Measurements from ENCODE around the gene C11orf42.

Gene C11orf42, protein sequence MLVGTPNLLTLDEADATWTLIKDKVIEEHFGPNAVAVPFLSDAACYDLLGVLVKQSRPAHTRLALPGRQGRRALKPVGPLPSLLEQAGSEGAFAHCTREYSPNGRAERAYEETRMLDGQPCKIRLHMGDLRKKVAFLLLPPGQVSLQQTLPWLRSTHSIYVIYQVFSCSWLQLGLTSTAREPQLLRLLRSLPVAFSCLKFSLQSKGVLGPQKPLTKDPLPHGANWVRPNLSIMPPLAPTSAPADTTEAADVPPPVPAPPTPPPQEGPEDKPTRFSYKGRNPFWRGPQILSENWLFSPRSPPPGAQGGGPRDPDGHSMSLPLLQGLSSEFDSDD

DNA sequence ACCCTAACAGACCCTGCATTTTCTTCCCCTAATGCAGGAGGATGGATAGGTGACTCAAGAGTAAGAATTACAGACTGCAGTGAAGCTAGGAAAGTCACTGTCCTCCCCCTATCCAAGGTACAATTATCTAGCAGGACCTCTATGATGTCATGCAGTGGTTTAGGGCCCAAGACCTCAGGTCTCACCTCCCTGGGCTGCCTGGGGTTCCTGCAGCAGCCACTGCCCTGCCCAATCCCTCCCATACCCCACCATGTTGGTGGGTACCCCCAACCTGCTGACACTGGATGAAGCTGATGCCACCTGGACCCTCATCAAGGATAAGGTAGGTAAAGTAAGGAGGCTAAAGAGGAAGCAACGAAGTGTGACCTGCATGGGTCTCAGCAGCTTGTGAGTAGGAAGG, at the start of gene C11orf42:
TSS of gene C11orf42 (plus strand) at position 192 of the 400 bp plus-strand sequence. CDS start at position 251, 59 bp downstream.
- no peak for DNase-seq (ENCODE audit: low read depth in 1 of 2, low spot score in 1 of 2)

GRCh38 chr11:6156628-6157359, 48.6 kb upstream of the C11orf42 start:
- no peak for DNase-seq (ENCODE audit: low read depth in 1 of 2, low spot score in 1 of 2)

DNA sequence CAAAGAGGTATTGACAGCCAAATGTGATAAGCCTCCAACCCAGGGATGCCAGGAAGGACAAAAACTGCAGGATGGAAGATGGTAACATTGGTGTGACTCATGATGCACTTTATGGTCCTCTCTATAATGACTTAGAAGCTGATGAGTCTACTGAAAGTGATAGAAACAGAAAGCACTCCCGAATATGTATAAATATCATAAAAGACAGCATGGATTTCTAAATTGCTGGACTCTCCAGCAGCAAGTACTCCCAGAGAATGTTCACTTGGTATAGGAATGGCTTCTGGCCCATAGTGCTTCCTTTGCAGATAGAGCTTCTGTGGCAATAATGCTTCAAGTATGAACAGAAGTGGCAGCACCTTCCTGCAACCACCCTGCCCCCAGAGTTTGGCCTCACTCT, 35.1 kb upstream of the C11orf42 start, which contains the start of gene OR52B2:
TSS of gene OR52B2 (minus strand) at position 101 of the 400 bp plus-strand sequence. CDS start at position 101, 0 bp downstream.
- DNase-seq (ENCODE audit: low read depth in 1 of 2, low spot score in 1 of 2): no peak

DNA sequence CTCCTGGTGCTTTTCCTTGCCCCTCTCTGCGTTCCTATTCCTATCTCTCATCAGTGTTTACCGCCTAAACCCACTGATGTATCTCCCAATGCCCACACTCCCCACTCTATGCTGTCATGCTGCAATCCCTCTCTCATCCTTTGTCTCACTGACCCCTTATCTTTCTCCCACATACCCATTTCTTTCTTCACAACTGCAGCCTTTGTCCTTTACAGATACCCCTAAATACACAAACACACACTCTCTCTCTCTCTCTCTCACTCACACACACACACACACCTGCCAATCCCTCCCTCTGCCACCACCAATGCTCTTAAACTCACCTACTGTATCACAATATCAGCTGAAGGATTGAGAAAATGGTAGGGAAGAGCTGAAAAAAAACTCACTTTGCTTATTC, 29.9 kb upstream of the C11orf42 start:
- no peak for DNase-seq (ENCODE audit: low read depth in 1 of 2, low spot score in 1 of 2)

DNA sequence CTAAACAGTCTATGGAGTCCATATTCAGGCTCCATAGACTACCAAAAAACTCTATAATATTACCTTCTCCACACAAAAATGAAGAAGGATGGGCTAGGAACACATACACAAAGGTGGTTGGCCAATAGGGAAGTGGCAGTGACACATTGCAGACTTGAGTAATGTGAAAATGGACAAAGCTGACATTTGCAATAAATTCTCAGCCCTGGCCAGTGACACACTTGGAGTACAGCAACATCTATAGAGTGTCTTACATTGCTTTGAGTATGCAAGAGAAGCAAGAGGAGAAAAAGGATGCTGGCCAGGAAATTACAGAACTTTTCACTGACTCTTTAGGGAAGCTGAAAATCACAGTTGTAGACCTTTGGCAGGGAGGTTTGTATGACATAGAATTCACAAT, 13.6 kb upstream of the C11orf42 start:
- DNase-seq (ENCODE audit: low read depth in 1 of 2, low spot score in 1 of 2): no peak

DNA sequence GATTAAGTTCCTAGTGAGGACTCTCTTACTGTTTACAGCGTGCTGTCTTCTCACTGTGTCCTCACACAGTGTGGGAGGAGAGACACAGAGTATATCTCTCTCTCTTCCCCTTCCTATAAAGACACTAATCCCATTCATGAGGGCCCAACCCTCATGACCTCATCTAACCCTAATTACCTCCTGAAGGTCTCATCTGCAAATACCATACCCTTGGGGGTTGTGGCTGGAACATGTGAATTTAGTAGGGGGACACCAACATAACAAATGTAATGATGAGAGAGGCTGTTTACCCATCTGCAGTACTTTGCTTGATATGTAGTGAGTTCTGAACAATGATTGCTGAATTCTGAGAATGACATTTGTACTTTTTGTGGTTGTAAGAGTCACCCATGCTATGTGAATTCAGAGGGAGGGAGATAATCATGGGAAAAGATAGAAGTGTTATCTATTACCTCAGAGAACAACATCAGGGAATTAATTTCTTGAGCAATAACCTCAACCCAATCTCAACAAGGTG, 11.2 kb upstream of the C11orf42 start:
- DNase-seq (ENCODE audit: low read depth in 1 of 2, low spot score in 1 of 2): no peak

GRCh38 chr11:6196396-6196795, 9.0 kb upstream of the C11orf42 start:
- no peak for DNase-seq (ENCODE audit: low read depth in 1 of 2, low spot score in 1 of 2)

DNA sequence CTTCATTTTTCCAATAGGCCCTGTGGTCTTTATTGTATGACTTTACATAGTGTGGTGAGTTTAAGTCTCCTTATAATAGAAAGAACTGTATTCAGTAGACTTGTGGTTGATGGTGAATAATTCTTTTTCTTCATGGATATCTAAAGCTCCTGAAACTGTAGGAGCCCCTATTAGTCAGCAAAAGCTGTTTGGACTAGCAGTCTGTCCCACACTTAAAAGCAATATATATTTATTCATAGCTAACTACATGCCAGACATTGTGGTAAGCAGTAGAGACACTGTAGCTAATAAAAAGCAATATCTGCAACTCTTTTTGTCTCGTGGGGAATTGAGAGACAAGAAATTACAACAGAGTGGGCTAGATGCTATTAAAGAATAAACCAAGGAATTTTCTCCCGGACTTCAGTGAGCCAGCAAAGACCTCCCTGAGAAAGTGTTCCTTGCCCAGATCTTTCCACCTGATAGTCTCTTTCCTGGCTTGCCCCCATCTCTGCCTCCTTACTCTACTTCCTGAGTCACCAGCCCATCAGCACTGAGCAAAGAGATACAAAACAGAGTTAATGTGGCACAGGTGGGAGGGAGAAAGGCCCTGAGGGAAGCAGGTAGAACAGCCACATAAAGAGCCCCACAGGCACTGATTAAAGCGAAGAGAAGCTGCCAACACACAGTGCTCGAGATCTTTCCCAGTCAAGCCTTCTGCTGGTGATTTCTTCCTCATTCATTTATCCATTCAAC, 7.7 kb upstream of the C11orf42 start:
- DNase-seq (ENCODE audit: low read depth in 1 of 2, low spot score in 1 of 2): no peak

GRCh38 chr11:6199174-6199810, 6.1 kb upstream of the C11orf42 start, which contains the start of gene OR52W1:
Gene OR52W1, plus strand, starts transcription at chr11:6199224. Its CDS starts 0 bp downstream, at chr11:6199224.
- DNase-seq (ENCODE audit: low read depth in 1 of 2, low spot score in 1 of 2): no peak

DNA sequence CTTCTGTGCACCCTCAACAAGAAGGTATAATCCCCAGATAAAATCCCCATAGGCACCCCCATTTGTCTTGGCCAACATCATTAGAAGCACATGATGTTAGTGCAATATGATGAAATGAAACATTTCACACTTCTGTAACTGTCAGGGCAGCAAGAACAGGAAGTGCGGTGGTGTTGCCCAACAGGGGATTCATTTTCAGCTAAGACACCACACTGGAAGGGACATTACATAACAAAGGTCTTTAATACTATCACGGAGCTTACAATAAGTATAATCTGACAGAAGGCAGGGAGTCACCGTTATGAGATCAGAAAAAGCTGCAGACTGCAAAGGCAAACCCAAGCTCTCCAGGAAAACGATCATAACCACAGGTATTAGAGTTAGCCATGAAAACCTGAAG, 4.4 kb upstream of the C11orf42 start:
- DNase-seq (ENCODE audit: low read depth in 1 of 2, low spot score in 1 of 2): no peak

- no peak for DNase-seq (ENCODE audit: low read depth in 1 of 2, low spot score in 1 of 2)
These were observed 3.9 kb upstream of the C11orf42 start for GRCh38 chr11:6201481-6201880.

GRCh38 chr11:6202041-6202440, 3.3 kb upstream of the C11orf42 start:
- DNase-seq (ENCODE audit: low read depth in 1 of 2, low spot score in 1 of 2): no peak

GRCh38 chr11:6203327-6203726, 2.0 kb upstream of the C11orf42 start:
- DNase-seq (ENCODE audit: low read depth in 1 of 2, low spot score in 1 of 2): no peak

DNA sequence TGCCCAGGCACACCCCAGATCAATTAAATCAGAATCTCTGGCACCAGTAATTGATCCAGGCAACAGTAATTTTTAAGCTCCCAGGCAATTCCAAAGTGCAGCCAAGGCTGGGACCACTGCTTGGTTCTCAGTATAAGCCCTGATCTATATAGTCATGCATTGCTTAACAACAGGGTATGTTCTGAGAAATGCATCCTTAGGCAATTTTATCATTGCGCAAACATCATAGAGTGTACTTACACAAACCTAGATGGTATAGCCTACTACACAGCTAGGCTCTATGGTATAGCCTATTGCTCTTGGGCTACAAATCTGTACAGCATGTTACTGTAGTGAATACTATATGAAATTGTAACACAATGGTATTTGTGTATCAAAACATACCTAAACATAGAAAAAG, 651 bp upstream of the C11orf42 start:
- no peak for DNase-seq (ENCODE audit: low read depth in 1 of 2, low spot score in 1 of 2)

DNA sequence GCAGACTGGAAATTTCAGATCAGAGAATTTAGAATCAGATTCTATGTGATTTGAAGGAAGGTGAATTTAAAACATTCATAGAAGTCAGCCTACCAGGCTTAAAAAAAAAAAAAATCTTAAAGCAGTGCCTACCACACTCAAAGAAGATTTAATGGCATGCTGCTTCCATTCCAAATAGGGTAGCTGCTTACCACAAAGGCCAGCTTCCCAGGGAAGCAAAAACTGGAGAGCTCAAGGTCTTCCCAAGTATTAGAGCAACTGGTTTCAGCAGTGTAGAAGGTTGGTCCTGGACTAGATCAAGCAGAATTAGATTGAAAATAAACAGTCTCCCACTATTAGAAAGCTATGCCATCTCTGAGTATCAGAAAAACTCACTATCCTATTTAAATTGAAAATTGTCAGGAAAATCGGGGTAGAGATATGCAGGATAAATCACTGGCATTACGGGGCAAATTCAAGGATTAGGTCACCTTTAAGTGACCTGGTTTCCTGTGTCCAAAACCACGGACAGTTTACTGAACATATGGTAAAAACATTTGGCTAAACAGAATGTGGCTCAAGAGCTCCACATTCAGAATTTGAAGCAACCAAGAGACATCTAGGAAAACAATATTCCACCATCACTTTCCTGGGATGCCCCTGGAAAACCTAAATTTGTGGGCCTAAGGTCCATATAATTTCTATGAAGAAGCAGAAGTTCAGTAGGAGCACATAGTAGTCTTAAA, 1.3 kb downstream of the C11orf42 start:
- DNase-seq (ENCODE audit: low read depth in 1 of 2, low spot score in 1 of 2): no peak

DNA sequence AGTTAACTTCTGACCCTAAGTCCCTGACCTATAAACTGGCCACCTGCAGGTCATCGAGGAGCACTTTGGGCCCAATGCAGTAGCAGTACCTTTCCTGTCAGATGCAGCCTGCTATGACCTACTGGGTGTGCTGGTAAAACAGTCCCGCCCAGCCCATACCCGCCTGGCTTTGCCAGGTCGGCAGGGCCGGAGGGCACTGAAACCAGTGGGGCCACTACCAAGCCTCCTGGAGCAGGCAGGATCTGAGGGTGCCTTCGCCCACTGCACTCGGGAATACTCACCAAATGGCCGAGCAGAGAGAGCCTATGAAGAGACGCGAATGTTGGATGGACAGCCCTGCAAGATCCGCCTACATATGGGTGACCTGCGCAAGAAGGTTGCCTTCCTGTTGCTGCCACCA, 4.4 kb downstream of the C11orf42 start:
- DNase-seq (ENCODE audit: low read depth in 1 of 2, low spot score in 1 of 2): no peak

DNA sequence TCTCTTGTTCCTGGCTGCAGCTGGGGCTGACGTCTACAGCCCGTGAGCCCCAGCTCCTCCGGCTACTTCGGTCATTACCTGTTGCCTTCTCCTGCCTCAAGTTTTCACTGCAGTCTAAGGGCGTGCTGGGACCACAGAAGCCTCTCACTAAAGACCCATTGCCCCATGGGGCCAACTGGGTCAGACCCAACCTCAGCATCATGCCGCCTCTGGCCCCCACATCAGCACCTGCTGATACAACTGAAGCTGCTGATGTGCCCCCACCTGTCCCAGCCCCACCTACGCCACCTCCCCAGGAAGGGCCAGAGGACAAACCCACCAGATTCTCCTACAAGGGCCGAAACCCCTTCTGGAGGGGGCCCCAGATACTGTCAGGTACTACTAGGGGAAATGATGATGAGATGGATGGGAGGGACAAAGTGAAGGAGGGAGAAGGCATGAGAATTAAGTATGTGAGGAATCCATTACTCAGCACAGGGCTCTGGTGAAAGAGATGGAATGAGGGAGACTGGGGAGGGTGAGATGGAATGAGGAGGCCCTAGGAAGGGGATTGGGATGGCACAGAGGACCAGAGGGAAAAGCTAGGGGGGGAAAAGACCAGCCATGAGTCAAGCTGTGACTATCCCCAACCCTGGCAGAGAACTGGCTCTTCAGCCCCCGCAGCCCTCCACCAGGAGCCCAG, 5.1 kb downstream of the C11orf42 start:
- DNase-seq (ENCODE audit: low read depth in 1 of 2, low spot score in 1 of 2): no peak

DNA sequence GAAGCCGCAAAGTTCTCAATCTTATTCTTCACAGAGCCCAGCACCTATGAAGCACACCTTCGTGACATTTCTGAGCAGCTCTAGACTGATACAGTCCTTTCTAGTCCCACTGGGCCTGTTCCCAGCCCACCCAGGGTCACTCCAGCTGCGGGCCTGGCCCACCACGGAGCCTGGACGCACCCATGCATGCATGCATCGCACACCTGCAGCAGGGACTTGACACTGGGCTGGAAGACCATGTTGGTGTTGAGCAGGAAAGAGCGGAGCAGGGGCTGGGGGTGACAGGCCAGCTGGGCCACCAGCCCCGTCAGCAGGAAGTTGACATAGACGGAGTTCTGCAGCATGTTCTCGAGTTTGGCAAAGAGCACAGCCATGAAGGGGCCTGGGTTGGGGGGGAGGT, 9.2 kb downstream of the C11orf42 start:
- DNase-seq (ENCODE audit: low read depth in 1 of 2, low spot score in 1 of 2): no peak

DNA sequence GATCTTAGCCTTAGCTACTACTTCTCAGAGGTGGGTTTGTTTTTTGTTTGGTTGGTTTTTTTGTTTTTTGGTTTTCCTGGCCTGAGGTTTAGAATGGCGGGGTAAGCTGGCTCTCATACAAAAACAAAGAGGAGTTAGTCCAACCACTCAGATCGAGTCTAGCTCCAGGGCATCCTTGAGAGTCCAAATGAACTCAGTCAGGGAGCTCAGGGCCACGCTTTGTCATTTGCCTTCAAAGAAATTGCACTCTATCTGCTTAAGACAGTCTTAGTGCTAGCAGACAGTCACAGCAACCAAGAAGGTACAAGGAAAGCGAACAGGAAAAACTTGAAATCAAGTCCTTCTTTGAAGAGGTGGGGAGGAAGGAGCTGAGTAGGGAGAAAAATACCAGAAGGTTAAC, 11.1 kb downstream of the C11orf42 start:
- DNase-seq (ENCODE audit: low read depth in 1 of 2, low spot score in 1 of 2): no peak

- no peak for DNase-seq (ENCODE audit: low read depth in 1 of 2, low spot score in 1 of 2)
These were observed 12.4 kb downstream of the C11orf42 start for GRCh38 chr11:6217722-6218121.
